ENCODE measurements around the gene ZNF239.

Gene ZNF239

GRCh38 chr10:43585981-43586729, 11.7 kb upstream of the ZNF239 start:
- no peak overlapping the region for H3K4me2 ChIP-seq (ENCODE audit: low read length)
- no peaks in the 10 kb centered on the region for H3K4me1 ChIP-seq (ENCODE audit: low read length)
- H3K9ac ChIP-seq (ENCODE audit: low read length) = no peak overlapping the region
- no peak overlapping the region for H3K27ac ChIP-seq (ENCODE audit: low read length)
- H3K79me2 ChIP-seq (ENCODE audit: low read length) = no peaks in the 10 kb centered on the region
- no peaks in the 10 kb centered on the region for H4K20me1 ChIP-seq (ENCODE audit: insufficient read depth, low read length)
- no peaks in the 10 kb centered on the region for H3K9me3 ChIP-seq (ENCODE audit: insufficient read depth, low read length)
- no peaks in the 10 kb centered on the region for H3K27me3 ChIP-seq (ENCODE audit: low read depth, low read length)
- H3K36me3 ChIP-seq (replicated peaks; ENCODE audit: low read depth, low read length) = no peaks in the 10 kb centered on the region
- no peak overlapping the region for H3K4me3 ChIP-seq (ENCODE audit: low read length)
- TF ChIP-seq EZH2phosphoT487 (IDR thresholded peaks at IDR 0.05; ENCODE audit: low read depth) = no peak
- TF ChIP-seq, protein P1, sequence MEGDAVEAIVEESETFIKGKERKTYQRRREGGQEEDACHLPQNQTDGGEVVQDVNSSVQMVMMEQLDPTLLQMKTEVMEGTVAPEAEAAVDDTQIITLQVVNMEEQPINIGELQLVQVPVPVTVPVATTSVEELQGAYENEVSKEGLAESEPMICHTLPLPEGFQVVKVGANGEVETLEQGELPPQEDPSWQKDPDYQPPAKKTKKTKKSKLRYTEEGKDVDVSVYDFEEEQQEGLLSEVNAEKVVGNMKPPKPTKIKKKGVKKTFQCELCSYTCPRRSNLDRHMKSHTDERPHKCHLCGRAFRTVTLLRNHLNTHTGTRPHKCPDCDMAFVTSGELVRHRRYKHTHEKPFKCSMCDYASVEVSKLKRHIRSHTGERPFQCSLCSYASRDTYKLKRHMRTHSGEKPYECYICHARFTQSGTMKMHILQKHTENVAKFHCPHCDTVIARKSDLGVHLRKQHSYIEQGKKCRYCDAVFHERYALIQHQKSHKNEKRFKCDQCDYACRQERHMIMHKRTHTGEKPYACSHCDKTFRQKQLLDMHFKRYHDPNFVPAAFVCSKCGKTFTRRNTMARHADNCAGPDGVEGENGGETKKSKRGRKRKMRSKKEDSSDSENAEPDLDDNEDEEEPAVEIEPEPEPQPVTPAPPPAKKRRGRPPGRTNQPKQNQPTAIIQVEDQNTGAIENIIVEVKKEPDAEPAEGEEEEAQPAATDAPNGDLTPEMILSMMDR (IDR thresholded peaks at IDR 0.05; ENCODE audit: low read depth, low read length) = no peak
- H2AFZ ChIP-seq (ENCODE audit: low read depth, low read length) = no peak overlapping the region

- Histone ChIP-seq H3K9me3 (ENCODE audit: insufficient read depth, low read length) (no peaks in the 10 kb centered on the region), H3K9ac (ENCODE audit: low read length) (no peak overlapping the region), H3K4me2 (ENCODE audit: low read length) (no peak overlapping the region), H3K4me3 (ENCODE audit: low read length) (no peak overlapping the region), H2AFZ (ENCODE audit: low read depth, low read length) (no peak overlapping the region), H3K4me1 (ENCODE audit: low read length) (no peaks in the 10 kb centered on the region), H3K27ac (ENCODE audit: low read length) (no peak overlapping the region), H3K79me2 (ENCODE audit: low read length) (no peaks in the 10 kb centered on the region), H3K27me3 (ENCODE audit: low read depth, low read length) (no peaks in the 10 kb centered on the region), H4K20me1 (ENCODE audit: insufficient read depth, low read length) (no peaks in the 10 kb centered on the region), H3K36me3 (replicated peaks; ENCODE audit: low read depth, low read length) (no peaks in the 10 kb centered on the region)
- no peak for TF ChIP-seq EZH2phosphoT487 (IDR thresholded peaks at IDR 0.05; ENCODE audit: low read depth)
- TF ChIP-seq, protein P1 (IDR thresholded peaks at IDR 0.05; ENCODE audit: low read depth, low read length) = no peak
These were observed 10.6 kb upstream of the ZNF239 start for GRCh38 chr10:43585046-43585445.

DNA sequence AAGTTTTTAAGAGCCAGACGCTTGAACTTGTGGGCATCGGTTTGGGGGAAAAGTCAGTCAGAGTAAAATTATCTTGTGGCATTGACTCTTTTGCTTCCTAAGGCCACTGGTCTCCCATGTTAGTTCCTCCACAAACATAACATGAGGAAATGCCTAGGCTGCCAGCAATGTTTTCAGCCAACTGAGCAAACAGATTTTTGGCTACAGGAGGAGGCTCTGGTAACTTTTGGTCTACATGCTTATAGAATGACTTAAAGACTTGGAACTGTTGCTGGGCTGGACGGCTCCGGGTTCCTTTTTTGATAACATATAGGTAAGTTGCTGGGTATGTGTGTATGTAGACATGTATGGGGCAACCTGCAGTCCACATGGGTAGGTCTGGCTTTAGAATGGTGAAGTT, 9.6 kb upstream of the ZNF239 start:
- TF ChIP-seq EZH2phosphoT487 (IDR thresholded peaks at IDR 0.05; ENCODE audit: low read depth) = no peak
- TF ChIP-seq, protein P1 (IDR thresholded peaks at IDR 0.05; ENCODE audit: low read depth, low read length) = no peak

GRCh38 chr10:43576580-43576979, 2.2 kb upstream of the ZNF239 start:
- no peak overlapping the region for H2AFZ ChIP-seq (ENCODE audit: low read depth, low read length)
- no peak overlapping the region for H3K4me3 ChIP-seq (ENCODE audit: low read length)
- H3K4me2 ChIP-seq (ENCODE audit: low read length) = no peak overlapping the region
- no peaks in the 10 kb centered on the region for H3K27me3 ChIP-seq (ENCODE audit: low read depth, low read length)
- TF ChIP-seq, protein P1 (IDR thresholded peaks at IDR 0.05; ENCODE audit: low read depth, low read length) = no peak
- TF ChIP-seq EZH2phosphoT487 (IDR thresholded peaks at IDR 0.05; ENCODE audit: low read depth) = no peak
- H3K79me2 ChIP-seq (ENCODE audit: low read length) = no peaks in the 10 kb centered on the region
- no peaks in the 10 kb centered on the region for H3K4me1 ChIP-seq (ENCODE audit: low read length)
- H3K36me3 ChIP-seq (replicated peaks; ENCODE audit: low read depth, low read length) = no peaks in the 10 kb centered on the region
- H4K20me1 ChIP-seq (ENCODE audit: insufficient read depth, low read length) = no peaks in the 10 kb centered on the region
- H3K9ac ChIP-seq (ENCODE audit: low read length) = no peak overlapping the region
- no peak overlapping the region for H3K27ac ChIP-seq (ENCODE audit: low read length)
- H3K9me3 ChIP-seq (ENCODE audit: insufficient read depth, low read length) = no peaks in the 10 kb centered on the region

More for the DNA sequence above, 9.6 kb upstream of the ZNF239 start:
- Histone ChIP-seq H2AFZ (ENCODE audit: low read depth, low read length) (no peak overlapping the region), H3K79me2 (ENCODE audit: low read length) (no peaks in the 10 kb centered on the region), H3K9me3 (ENCODE audit: insufficient read depth, low read length) (no peaks in the 10 kb centered on the region), H3K4me2 (ENCODE audit: low read length) (no peak overlapping the region), H4K20me1 (ENCODE audit: insufficient read depth, low read length) (no peaks in the 10 kb centered on the region), H3K4me1 (ENCODE audit: low read length) (no peaks in the 10 kb centered on the region), H3K36me3 (replicated peaks; ENCODE audit: low read depth, low read length) (no peaks in the 10 kb centered on the region), H3K9ac (ENCODE audit: low read length) (no peak overlapping the region), H3K4me3 (ENCODE audit: low read length) (no peak overlapping the region), H3K27ac (ENCODE audit: low read length) (no peak overlapping the region), H3K27me3 (ENCODE audit: low read depth, low read length) (no peaks in the 10 kb centered on the region)
